PFSK-1 (cell line): ENCODE data around the gene RIPK1.

Source experiments
- POLR2AphosphoS5 ChIP-seq: IDR thresholded peaks from 2 replicates; pipeline ENCODE4 v1.6.1; 2012; ENCODE audit warnings: low read depth, mild to moderate bottlenecking, control low read depth, low read length, moderate library complexity
- TAF1 ChIP-seq: IDR thresholded peaks from 2 replicates; pipeline ENCODE4 v1.6.1; 2012; ENCODE audit warnings: low read length, control low read depth, borderline replicate concordance; ENCODE audit not compliant: insufficient read depth
- TF ChIP-seq, protein P1 (sequence below), 2 experiments: IDR thresholded peaks; 2 replicates each; pipeline versions ENCODE4 v1.6.1 to v1.8.0; 2011 to 2012; ENCODE audit warnings: low read depth in 2 of 2, low read length in 2 of 2, control low read depth in 1 of 2, inconsistent platforms in 1 of 2, mild to moderate bottlenecking in 1 of 2, moderate library complexity in 1 of 2; ENCODE audit not compliant: insufficient read depth in 1 of 2

DNA sequence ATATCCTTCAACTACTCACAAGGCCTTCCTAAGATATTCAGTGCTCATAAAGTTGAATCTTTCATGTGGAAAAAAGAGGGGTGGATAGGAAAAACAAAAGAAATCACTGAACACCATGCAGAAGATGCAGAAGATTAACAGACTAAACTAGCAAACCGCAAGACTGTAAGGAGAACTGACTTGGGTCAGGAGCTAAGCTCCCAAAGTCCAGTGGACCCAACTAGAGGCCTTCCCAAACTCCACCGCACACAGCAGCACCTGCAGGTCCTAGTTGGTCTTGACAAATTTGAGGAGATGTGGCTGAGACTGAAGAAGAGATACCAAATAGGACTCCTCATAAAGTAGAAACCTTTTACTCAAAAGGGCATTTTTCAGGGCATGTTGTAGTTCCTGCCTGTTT lies 3.3 kb downstream of the RIPK1 start:
- TF ChIP-seq, protein P1, sequence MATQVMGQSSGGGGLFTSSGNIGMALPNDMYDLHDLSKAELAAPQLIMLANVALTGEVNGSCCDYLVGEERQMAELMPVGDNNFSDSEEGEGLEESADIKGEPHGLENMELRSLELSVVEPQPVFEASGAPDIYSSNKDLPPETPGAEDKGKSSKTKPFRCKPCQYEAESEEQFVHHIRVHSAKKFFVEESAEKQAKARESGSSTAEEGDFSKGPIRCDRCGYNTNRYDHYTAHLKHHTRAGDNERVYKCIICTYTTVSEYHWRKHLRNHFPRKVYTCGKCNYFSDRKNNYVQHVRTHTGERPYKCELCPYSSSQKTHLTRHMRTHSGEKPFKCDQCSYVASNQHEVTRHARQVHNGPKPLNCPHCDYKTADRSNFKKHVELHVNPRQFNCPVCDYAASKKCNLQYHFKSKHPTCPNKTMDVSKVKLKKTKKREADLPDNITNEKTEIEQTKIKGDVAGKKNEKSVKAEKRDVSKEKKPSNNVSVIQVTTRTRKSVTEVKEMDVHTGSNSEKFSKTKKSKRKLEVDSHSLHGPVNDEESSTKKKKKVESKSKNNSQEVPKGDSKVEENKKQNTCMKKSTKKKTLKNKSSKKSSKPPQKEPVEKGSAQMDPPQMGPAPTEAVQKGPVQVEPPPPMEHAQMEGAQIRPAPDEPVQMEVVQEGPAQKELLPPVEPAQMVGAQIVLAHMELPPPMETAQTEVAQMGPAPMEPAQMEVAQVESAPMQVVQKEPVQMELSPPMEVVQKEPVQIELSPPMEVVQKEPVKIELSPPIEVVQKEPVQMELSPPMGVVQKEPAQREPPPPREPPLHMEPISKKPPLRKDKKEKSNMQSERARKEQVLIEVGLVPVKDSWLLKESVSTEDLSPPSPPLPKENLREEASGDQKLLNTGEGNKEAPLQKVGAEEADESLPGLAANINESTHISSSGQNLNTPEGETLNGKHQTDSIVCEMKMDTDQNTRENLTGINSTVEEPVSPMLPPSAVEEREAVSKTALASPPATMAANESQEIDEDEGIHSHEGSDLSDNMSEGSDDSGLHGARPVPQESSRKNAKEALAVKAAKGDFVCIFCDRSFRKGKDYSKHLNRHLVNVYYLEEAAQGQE (IDR thresholded peaks at IDR 0.05; ENCODE audit: insufficient read depth in 1 of 2, low read depth in 2 of 2, low read length in 2 of 2): no peak
- TF ChIP-seq POLR2AphosphoS5 (no peak), TAF1 (no peak)
